Renal cortex interstitium (tissue), 15 donors: Measurements from ENCODE around the gene RPL18. TPM values are rescaled to one million over a fixed set of nuclear protein-coding genes. Genes with fewer than 3 reads are reported as not detected.

ENCODE experiments used
- DNase-seq, 11 donors: peaks; one replicate each; pipeline ENCODE4 v3.0.0-alpha.2; 2013; ENCODE audit warnings: low read depth in 9 of 11, low spot score in 4 of 11; ENCODE audit errors: extremely low read depth in 1 of 11
- long read RNA-seq, 16 experiments: transcript quantifications; one replicate each; lab custom pipeline, GENCODE V29; 2026
- polyA plus RNA-seq, 3 donors: library from polyadenylated mRNA; unstranded; fragments of 120-200 nt; gene quantifications; one replicate each; pipeline ENCODE4 v1.2.1, GENCODE V29; 2013; ENCODE audit not compliant: insufficient read length in 3 of 3

The RPL18 gene
- polyA plus RNA-seq = 1,000 to 10,000 TPM; 1,072 to 1,401 (median 1,249) TPM
- long read RNA-seq, donor 1, transcript RPL18-201 (6 exons, 612 nt) = minor isoform, 47 of 550 reads
- long read RNA-seq, donor 1, transcript RPL18-208 (7 exons, 1,004 nt) = major isoform, 286 of 550 reads
- long read RNA-seq, donor 1, transcript RPL18-207 (2 exons, 666 nt) = minor isoform, 35 of 550 reads
- long read RNA-seq, donor 1, transcript RPL18-203 (1 exons, 3,844 nt) = minor isoform, 9 of 550 reads
- long read RNA-seq, donor 1, partial matches to known transcripts = 162 of 550 reads
- long read RNA-seq, donor 1, other reads (novel, unspliced or antisense) = 0 of 550 reads
- long read RNA-seq, donor 2, transcript RPL18-201 (6 exons, 612 nt) = minor isoform, 56 of 546 reads
- long read RNA-seq, donor 2, transcript RPL18-207 (2 exons, 666 nt) = minor isoform, 16 of 546 reads
- long read RNA-seq, donor 2, transcript RPL18-208 (7 exons, 1,004 nt) = major isoform, 299 of 546 reads
- long read RNA-seq, donor 2, transcript RPL18-205 (6 exons, 1,036 nt) = minor isoform, 11 of 546 reads
- long read RNA-seq, donor 2, partial matches to known transcripts = 151 of 546 reads
- long read RNA-seq, donor 2, other reads (novel, unspliced or antisense) = 0 of 546 reads
- long read RNA-seq, donor 3, transcript RPL18-207 (2 exons, 666 nt) = minor isoform, 10 of 836 reads
- long read RNA-seq, donor 3, transcript RPL18-201 (6 exons, 612 nt) = minor isoform, 99 of 836 reads
- long read RNA-seq, donor 3, transcript RPL18-205 (6 exons, 1,036 nt) = minor isoform, 9 of 836 reads
- long read RNA-seq, donor 3, transcript RPL18-208 (7 exons, 1,004 nt) = major isoform, 609 of 836 reads
- long read RNA-seq, donor 3, partial matches to known transcripts = 90 of 836 reads
- long read RNA-seq, donor 3, other reads (novel, unspliced or antisense) = 0 of 836 reads
- long read RNA-seq, donor 4, transcript RPL18-208 (7 exons, 1,004 nt) = major isoform, 402 of 546 reads
- long read RNA-seq, donor 4, transcript RPL18-203 (1 exons, 3,844 nt) = minor isoform, 13 of 546 reads
- long read RNA-seq, donor 4, transcript RPL18-201 (6 exons, 612 nt) = minor isoform, 65 of 546 reads
- long read RNA-seq, donor 4, transcript RPL18-205 (6 exons, 1,036 nt) = minor isoform, 8 of 546 reads
- long read RNA-seq, donor 4, partial matches to known transcripts = 48 of 546 reads
- long read RNA-seq, donor 4, other reads (novel, unspliced or antisense) = 0 of 546 reads
- long read RNA-seq, donor 5, transcript RPL18-207 (2 exons, 666 nt) = minor isoform, 13 of 913 reads
- long read RNA-seq, donor 5, transcript RPL18-201 (6 exons, 612 nt) = minor isoform, 100 of 913 reads
- long read RNA-seq, donor 5, transcript RPL18-208 (7 exons, 1,004 nt) = major isoform, 636 of 913 reads
- long read RNA-seq, donor 5, transcript RPL18-205 (6 exons, 1,036 nt) = minor isoform, 18 of 913 reads
- long read RNA-seq, donor 5, partial matches to known transcripts = 108 of 913 reads
- long read RNA-seq, donor 5, other reads (novel, unspliced or antisense) = 9 of 913 reads
- long read RNA-seq, donor 6, transcript RPL18-208 (7 exons, 1,004 nt) = major isoform, 402 of 689 reads
- long read RNA-seq, donor 6, transcript RPL18-203 (1 exons, 3,844 nt) = minor isoform, 16 of 689 reads
- long read RNA-seq, donor 6, transcript RPL18-207 (2 exons, 666 nt) = minor isoform, 27 of 689 reads
- long read RNA-seq, donor 6, transcript RPL18-201 (6 exons, 612 nt) = minor isoform, 63 of 689 reads
- long read RNA-seq, donor 6, partial matches to known transcripts = 155 of 689 reads
- long read RNA-seq, donor 6, other reads (novel, unspliced or antisense) = 8 of 689 reads
- long read RNA-seq, donor 7, transcript RPL18-207 (2 exons, 666 nt) = minor isoform, 18 of 855 reads
- long read RNA-seq, donor 7, transcript RPL18-201 (6 exons, 612 nt) = minor isoform, 74 of 855 reads
- long read RNA-seq, donor 7, transcript RPL18-205 (6 exons, 1,036 nt) = minor isoform, 16 of 855 reads
- long read RNA-seq, donor 7, transcript RPL18-208 (7 exons, 1,004 nt) = major isoform, 556 of 855 reads
- long read RNA-seq, donor 7, partial matches to known transcripts = 161 of 855 reads
- long read RNA-seq, donor 7, other reads (novel, unspliced or antisense) = 5 of 855 reads
- long read RNA-seq, donor 8, transcript RPL18-205 (6 exons, 1,036 nt) = minor isoform, 30 of 1,346 reads
- long read RNA-seq, donor 8, transcript RPL18-207 (2 exons, 666 nt) = minor isoform, 52 of 1,346 reads
- long read RNA-seq, donor 8, transcript RPL18-208 (7 exons, 1,004 nt) = major isoform, 741 of 1,346 reads
- long read RNA-seq, donor 8, transcript RPL18-201 (6 exons, 612 nt) = minor isoform, 153 of 1,346 reads
- long read RNA-seq, donor 8, partial matches to known transcripts = 331 of 1,346 reads
- long read RNA-seq, donor 8, other reads (novel, unspliced or antisense) = 11 of 1,346 reads
- long read RNA-seq, donor 9, transcript RPL18-201 (6 exons, 612 nt) = minor isoform, 77 of 621 reads
- long read RNA-seq, donor 9, transcript RPL18-205 (6 exons, 1,036 nt) = minor isoform, 8 of 621 reads
- long read RNA-seq, donor 9, transcript RPL18-208 (7 exons, 1,004 nt) = major isoform, 433 of 621 reads
- long read RNA-seq, donor 9, transcript RPL18-207 (2 exons, 666 nt) = minor isoform, 10 of 621 reads
- long read RNA-seq, donor 9, partial matches to known transcripts = 80 of 621 reads
- long read RNA-seq, donor 9, other reads (novel, unspliced or antisense) = 0 of 621 reads
- long read RNA-seq, donor 10, transcript RPL18-201 (6 exons, 612 nt) = minor isoform, 77 of 809 reads
- long read RNA-seq, donor 10, transcript RPL18-207 (2 exons, 666 nt) = minor isoform, 25 of 809 reads
- long read RNA-seq, donor 10, transcript RPL18-203 (1 exons, 3,844 nt) = minor isoform, 16 of 809 reads
- long read RNA-seq, donor 10, transcript RPL18-208 (7 exons, 1,004 nt) = major isoform, 507 of 809 reads
- long read RNA-seq, donor 10, partial matches to known transcripts = 165 of 809 reads
- long read RNA-seq, donor 10, other reads (novel, unspliced or antisense) = 0 of 809 reads
- long read RNA-seq, donor 11, transcript RPL18-208 (7 exons, 1,004 nt) = major isoform, 326 of 421 reads
- long read RNA-seq, donor 11, transcript RPL18-201 (6 exons, 612 nt) = minor isoform, 31 of 421 reads
- long read RNA-seq, donor 11, transcript RPL18-205 (6 exons, 1,036 nt) = minor isoform, 7 of 421 reads
- long read RNA-seq, donor 11, partial matches to known transcripts = 46 of 421 reads
- long read RNA-seq, donor 11, other reads (novel, unspliced or antisense) = 0 of 421 reads
- long read RNA-seq, donor 12, transcript RPL18-201 (6 exons, 612 nt) = minor isoform, 24 of 336 reads
- long read RNA-seq, donor 12, transcript RPL18-207 (2 exons, 666 nt) = minor isoform, 17 of 336 reads
- long read RNA-seq, donor 12, transcript RPL18-208 (7 exons, 1,004 nt) = major isoform, 179 of 336 reads
- long read RNA-seq, donor 12, transcript RPL18-205 (6 exons, 1,036 nt) = minor isoform, 7 of 336 reads
- long read RNA-seq, donor 12, partial matches to known transcripts = 100 of 336 reads
- long read RNA-seq, donor 12, other reads (novel, unspliced or antisense) = 0 of 336 reads
- long read RNA-seq, donor 13, transcript RPL18-205 (6 exons, 1,036 nt) = minor isoform, 23 of 1,071 reads
- long read RNA-seq, donor 13, transcript RPL18-201 (6 exons, 612 nt) = minor isoform, 112 of 1,071 reads
- long read RNA-seq, donor 13, transcript RPL18-208 (7 exons, 1,004 nt) = major isoform, 600 of 1,071 reads
- long read RNA-seq, donor 13, transcript RPL18-207 (2 exons, 666 nt) = minor isoform, 39 of 1,071 reads
- long read RNA-seq, donor 13, partial matches to known transcripts = 264 of 1,071 reads
- long read RNA-seq, donor 13, other reads (novel, unspliced or antisense) = 0 of 1,071 reads
- long read RNA-seq, donor 14, transcript RPL18-208 (7 exons, 1,004 nt) = major isoform, 379 of 528 reads
- long read RNA-seq, donor 14, transcript RPL18-207 (2 exons, 666 nt) = minor isoform, 8 of 528 reads
- long read RNA-seq, donor 14, transcript RPL18-201 (6 exons, 612 nt) = minor isoform, 48 of 528 reads
- long read RNA-seq, donor 14, transcript RPL18-205 (6 exons, 1,036 nt) = minor isoform, 13 of 528 reads
- long read RNA-seq, donor 14, partial matches to known transcripts = 74 of 528 reads
- long read RNA-seq, donor 14, other reads (novel, unspliced or antisense) = 0 of 528 reads
- long read RNA-seq, donor 15, transcript RPL18-201 (6 exons, 612 nt) = minor isoform, 24 of 300 reads
- long read RNA-seq, donor 15, transcript RPL18-205 (6 exons, 1,036 nt) = minor isoform, 6 of 300 reads
- long read RNA-seq, donor 15, transcript RPL18-208 (7 exons, 1,004 nt) = major isoform, 221 of 300 reads
- long read RNA-seq, donor 15, partial matches to known transcripts = 38 of 300 reads
- long read RNA-seq, donor 15, other reads (novel, unspliced or antisense) = 0 of 300 reads
- long read RNA-seq, donor 16, transcript RPL18-205 (6 exons, 1,036 nt) = minor isoform, 23 of 1,382 reads
- long read RNA-seq, donor 16, transcript RPL18-207 (2 exons, 666 nt) = minor isoform, 21 of 1,382 reads
- long read RNA-seq, donor 16, transcript RPL18-201 (6 exons, 612 nt) = minor isoform, 115 of 1,382 reads
- long read RNA-seq, donor 16, transcript RPL18-208 (7 exons, 1,004 nt) = major isoform, 1,013 of 1,382 reads
- long read RNA-seq, donor 16, partial matches to known transcripts = 153 of 1,382 reads
- long read RNA-seq, donor 16, other reads (novel, unspliced or antisense) = 16 of 1,382 reads

- peak; percentile 95 to 99 (median 99) for DNase-seq
Observed at GRCh38 chr19:48618916-48619691, at the start of gene RPL18, which contains the start of gene SPHK2. Gene RPL18 (minus strand): TSS chr19:48619178. CDS start chr19:48619143, 35 bp downstream. Gene SPHK2 (plus strand): TSS chr19:48619506. CDS start chr19:48620515, 1,009 bp downstream.

- no peak for DNase-seq
Observed at GRCh38 chr19:48668761-48669160, 49.8 kb upstream of the RPL18 start.

- no peak for DNase-seq
Observed at GRCh38 chr19:48668332-48668731, 49.4 kb upstream of the RPL18 start.

- DNase-seq = no peak
Observed at GRCh38 chr19:48665786-48666185, 46.8 kb upstream of the RPL18 start.

- no peak for DNase-seq
Observed at GRCh38 chr19:48664476-48664875, 45.5 kb upstream of the RPL18 start.

- DNase-seq = no peak
Observed at GRCh38 chr19:48663667-48664066, 44.7 kb upstream of the RPL18 start.

- no peak for DNase-seq
Observed at GRCh38 chr19:48661711-48662090, 42.7 kb upstream of the RPL18 start.

GRCh38 chr19:48660852-48661710 lies 42.1 kb upstream of the RPL18 start:
- DNase-seq = peak in 4 of 11 donors; percentile 60 to 78 (median 64)

GRCh38 chr19:48659768-48660167 lies 40.8 kb upstream of the RPL18 start:
- no peak for DNase-seq

- no peak for DNase-seq
Observed at GRCh38 chr19:48658483-48658882, 39.5 kb upstream of the RPL18 start.
